Subcutaneous abdominal adipose tissue (tissue), 5 donors: ENCODE data around the gene HEXIM2.
"Not testable (repeated sequence)": the region's sequence is repeated elsewhere in the genome, so short reads cannot be mapped to it uniquely, and the experiment has no call there.

Experiments used
- H3K27ac ChIP-seq: one replicate; pipeline ENCODE4 v1.7.0; 2013; ENCODE audit warnings: low read depth, mild to moderate bottlenecking, inconsistent platforms, low read length, moderate library complexity
- H3K27me3 ChIP-seq, 5 donors: one replicate each; pipeline ENCODE4 v1.7.0; 2013; ENCODE audit warnings: low read length in 5 of 5, inconsistent platforms in 1 of 5; ENCODE audit not compliant: control insufficient read depth in 5 of 5, insufficient read depth in 4 of 5
- H3K36me3 ChIP-seq, 5 donors: one replicate each; pipeline ENCODE4 v1.7.0; 2013; ENCODE audit warnings: low read length in 5 of 5; ENCODE audit not compliant: control insufficient read depth in 5 of 5, insufficient read depth in 5 of 5
- H3K4me1 ChIP-seq, 5 donors: one replicate each; pipeline ENCODE4 v1.7.0; 2013; ENCODE audit warnings: low read length in 5 of 5, mild to moderate bottlenecking in 3 of 5, moderate library complexity in 1 of 5; ENCODE audit not compliant: control insufficient read depth in 5 of 5, insufficient read depth in 5 of 5
- H3K4me3 ChIP-seq, 5 donors: one replicate each; pipeline ENCODE4 v1.7.0; 2013; ENCODE audit warnings: low read length in 5 of 5, low read depth in 1 of 5
- H3K9ac ChIP-seq, 5 donors: one replicate each; pipeline ENCODE4 v1.7.0; 2013; ENCODE audit warnings: low read length in 5 of 5, mild to moderate bottlenecking in 4 of 5, moderate library complexity in 3 of 5
- H3K9me3 ChIP-seq, 5 donors: one replicate each; pipeline ENCODE4 v1.7.0; 2013; ENCODE audit warnings: low read length in 5 of 5; ENCODE audit not compliant: control insufficient read depth in 5 of 5
- donor health status: healthy.
- donor health status: healthy.
- donor health status: healthy.
- donor health status: healthy.
- donor health status: healthy.

HEXIM2 gene

GRCh38 chr17:45117848-45118646 lies 43.6 kb upstream of the HEXIM2 start:
- H3K9ac ChIP-seq: no peak overlapping the region
- no peaks in the 10 kb centered on the region for H3K27me3 ChIP-seq
- H3K9me3 ChIP-seq: no peaks in the 10 kb centered on the region
- no peak overlapping the region for H3K4me3 ChIP-seq
- peaks cover 7 to 35% (median 11%) of the 10 kb centered on the region in 5 donors for H3K4me1 ChIP-seq
- peaks cover 0 to 73% (median 49%) of the 10 kb centered on the region in 5 donors for H3K36me3 ChIP-seq
- no peak overlapping the region for H3K27ac ChIP-seq

- H3K27ac ChIP-seq: no peak overlapping the region
- H3K4me3 ChIP-seq: no peak overlapping the region
- no peaks in the 10 kb centered on the region for H3K27me3 ChIP-seq
- no peak overlapping the region for H3K9ac ChIP-seq
- H3K9me3 ChIP-seq: no peaks in the 10 kb centered on the region
- peaks cover 0 to 67% (median 43%) of the 10 kb centered on the region in 5 donors for H3K36me3 ChIP-seq
- peaks cover 7 to 41% (median 16%) of the 10 kb centered on the region in 5 donors for H3K4me1 ChIP-seq
Measured at GRCh38 chr17:45118691-45119090, 43.0 kb upstream of the HEXIM2 start.

- Histone ChIP-seq H3K4me1 (peaks cover 7 to 47% (median 26%) of the 10 kb centered on the region in 5 donors), H3K9ac (no peak overlapping the region), H3K36me3 (peaks cover 0 to 54% (median 37%) of the 10 kb centered on the region in 5 donors), H3K27ac (no peak overlapping the region), H3K27me3 (no peaks in the 10 kb centered on the region), H3K4me3 (no peak overlapping the region), H3K9me3 (no peaks in the 10 kb centered on the region)
Measured at GRCh38 chr17:45119964-45120363, 41.7 kb upstream of the HEXIM2 start.

- Histone ChIP-seq H3K4me1 (peaks cover 7 to 47% (median 26%) of the 10 kb centered on the region in 5 donors), H3K36me3 (peaks cover 0 to 48% (median 34%) of the 10 kb centered on the region in 5 donors), H3K27ac (no peak overlapping the region), H3K9ac (no peak overlapping the region), H3K4me3 (no peak overlapping the region), H3K9me3 (no peaks in the 10 kb centered on the region), H3K27me3 (no peaks in the 10 kb centered on the region)
Measured at GRCh38 chr17:45120558-45120957, 41.1 kb upstream of the HEXIM2 start.

- H3K9me3 ChIP-seq: no peaks in the 10 kb centered on the region
- no peaks in the 10 kb centered on the region for H3K27me3 ChIP-seq
- no peak overlapping the region for H3K4me3 ChIP-seq
- H3K9ac ChIP-seq: no peak overlapping the region
- peaks cover 0 to 46% (median 30%) of the 10 kb centered on the region in 5 donors for H3K36me3 ChIP-seq
- peaks cover 7 to 47% (median 26%) of the 10 kb centered on the region in 5 donors for H3K4me1 ChIP-seq
- H3K27ac ChIP-seq: no peak overlapping the region
Measured at GRCh38 chr17:45121055-45121454, 40.6 kb upstream of the HEXIM2 start.

- Histone ChIP-seq H3K27ac (peak overlapping the region; percentile 16), H3K4me1 (peaks cover 11 to 61% (median 40%) of the 10 kb centered on the region in 5 donors), H3K9ac (peak overlapping the region in 2 of 5 donors; percentile 17 to 56)
Measured at GRCh38 chr17:45123076-45123770, 38.5 kb upstream of the HEXIM2 start.

GRCh38 chr17:45123930-45124796 lies 37.5 kb upstream of the HEXIM2 start:
- Histone ChIP-seq H3K9me3 (no peaks in the 10 kb centered on the region), H3K36me3 (peaks cover 0 to 18% (median 8%) of the 10 kb centered on the region in 5 donors), H3K27ac (peak overlapping the region; percentile 50), H3K9ac (peak overlapping the region in 2 of 5 donors; percentile 30 to 42), H3K4me1 (peaks cover 14 to 68% (median 49%) of the 10 kb centered on the region in 5 donors), H3K27me3 (no peaks in the 10 kb centered on the region), H3K4me3 (no peak overlapping the region)

More at GRCh38 chr17:45123076-45123770, 38.5 kb upstream of the HEXIM2 start:
- H3K36me3 ChIP-seq: peaks cover 0 to 27% (median 14%) of the 10 kb centered on the region in 5 donors
- H3K27me3 ChIP-seq: no peaks in the 10 kb centered on the region
- H3K4me3 ChIP-seq: no peak overlapping the region
- H3K9me3 ChIP-seq: no peaks in the 10 kb centered on the region

- H3K9ac ChIP-seq, H3K9me3 ChIP-seq, H3K27me3 ChIP-seq, H3K4me3 ChIP-seq: not testable (repeated sequence)
- Histone ChIP-seq H3K4me1 (peaks cover 15 to 68% (median 52%) of the 10 kb centered on the region in 5 donors), H3K36me3 (peaks cover 0 to 12% (median 3%) of the 10 kb centered on the region in 5 donors), H3K27ac (peak overlapping the region; percentile 50)
Measured at GRCh38 chr17:45124797-45125122, 36.9 kb upstream of the HEXIM2 start.

GRCh38 chr17:45125509-45125908 lies 36.2 kb upstream of the HEXIM2 start:
- H3K36me3 ChIP-seq: peaks cover 0 to 4% (median 0%) of the 10 kb centered on the region in 5 donors
- H3K9me3 ChIP-seq: no peaks in the 10 kb centered on the region
- no peaks in the 10 kb centered on the region for H3K27me3 ChIP-seq
- H3K4me1 ChIP-seq: peaks cover 12 to 68% (median 52%) of the 10 kb centered on the region in 5 donors
- no peak overlapping the region for H3K4me3 ChIP-seq
- H3K9ac ChIP-seq: no peak overlapping the region
- no peak overlapping the region for H3K27ac ChIP-seq
